Mucosa of descending colon (tissue), 3 donors: ENCODE results near the gene GJC1. TPM values are rescaled to one million over a fixed set of nuclear protein-coding genes. Genes with fewer than 3 reads are reported as not detected.
"Not testable (repeated sequence)": the region's sequence is repeated elsewhere in the genome, so short reads cannot be mapped to it uniquely, and the experiment has no call there.

Source experiments
- ATAC-seq: fragments of 200-7000 bp; cut with Tn5 transposase; one replicate; pipeline ENCODE4 v1.9.1; 2020; ENCODE audit warnings: mild to moderate bottlenecking, moderate library complexity
- DNase-seq, 3 donors: peaks; one replicate each; pipeline ENCODE4 v3.0.0-alpha.2; 2020
- H3K36me3 ChIP-seq: fragments of 200-600 bp; one replicate; pipeline ENCODE4 v1.8.0; 2021; ENCODE audit warnings: low read depth, mild to moderate bottlenecking
- H3K4me1 ChIP-seq: fragments of 200-600 bp; one replicate; pipeline ENCODE4 v1.8.0; 2021; ENCODE audit warnings: low read depth, mild to moderate bottlenecking
- H3K4me3 ChIP-seq: fragments of 200-600 bp; one replicate; pipeline ENCODE4 v1.8.0; 2021; ENCODE audit warnings: mild to moderate bottlenecking
- H3K9me3 ChIP-seq: fragments of 200-600 bp; one replicate; pipeline ENCODE4 v1.8.0; 2021; ENCODE audit warnings: mild to moderate bottlenecking
- intact Hi-C, 2 donors: fragments of 100-400 bp; cut with DNase I in 1 of 2; cut with micrococcal nuclease in 1 of 2; formaldehyde crosslinking; loops; one replicate each; pipeline versions ENCODE4 v1.11.0 to v1.11.1; 2022; cut with DNase I, micrococcal nuclease
- total RNA-seq, 3 donors: library from RNA; stranded (reverse); fragmentation: NEBNext Ultra II Directional in 2 of 3; extraction: Animal tissue kit (Norgen Biotek cat#: 25700) in 2 of 3; gene quantifications; one replicate each; pipeline versions ENCODE4 v1.2.1 to v1.2.4, GENCODE V29; 2021 to 2023
- TF ChIP-seq, protein P1 (sequence below): fragments of 200-600 bp; IDR thresholded peaks from one replicate; pipeline ENCODE4 v1.8.0; 2022; ENCODE audit warnings: antibody characterized with exemption, mild to moderate bottlenecking
- donor health status: DM: no; HTN: no; CAD: no; lungs with moderate emphysema.
- donor health status: DM: no; HTN: no; CAD: no.
- donor health status: DM: no; HTN: yes; CAD: no.

The GJC1 gene
- total RNA-seq, 3 donors from 2014 or later: 2.2 to 140 (median 5.7) TPM

DNA sequence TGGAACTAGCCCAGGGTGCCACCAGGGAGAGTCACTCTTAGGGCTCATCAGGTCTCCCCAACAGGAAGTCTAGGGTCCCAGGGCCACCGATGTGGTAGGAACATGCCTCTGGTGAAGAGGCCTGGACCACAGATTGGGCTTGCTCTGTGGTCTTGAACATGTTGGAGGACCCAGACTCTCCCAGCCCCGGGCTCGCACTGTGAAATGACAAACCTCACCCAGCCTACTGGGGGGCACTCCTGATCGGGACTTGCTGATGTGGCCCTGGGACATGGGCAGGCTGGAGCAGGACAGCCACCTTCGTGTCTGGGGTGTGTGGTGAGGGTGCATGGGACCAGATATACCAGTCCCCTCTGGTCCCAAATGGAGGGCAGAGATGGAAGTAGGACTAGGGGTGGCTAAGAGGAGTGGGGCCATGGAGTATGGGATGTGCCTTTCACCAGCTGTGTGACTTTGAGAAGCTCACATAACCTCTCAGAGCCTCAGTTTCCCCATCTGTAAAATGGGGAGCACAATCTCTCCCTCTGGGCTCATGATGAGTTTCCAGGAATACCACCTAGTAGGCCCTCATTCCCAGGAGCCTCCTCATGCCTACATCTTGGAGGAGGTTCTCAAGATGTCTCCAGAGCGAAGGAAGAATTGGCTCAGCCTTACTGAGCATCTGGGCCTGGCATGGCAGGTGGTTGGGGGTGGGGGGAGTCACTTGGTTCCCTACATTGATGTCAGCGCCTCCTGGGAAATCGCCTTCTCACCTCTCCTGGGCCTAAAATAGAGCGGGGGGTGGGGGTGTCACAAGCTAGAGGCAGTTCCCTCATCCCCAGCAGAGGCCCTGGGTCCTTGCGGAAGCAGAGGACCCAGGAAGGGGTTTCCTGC lies 72.8 kb downstream of the GJC1 start:
- TF ChIP-seq, protein P1, sequence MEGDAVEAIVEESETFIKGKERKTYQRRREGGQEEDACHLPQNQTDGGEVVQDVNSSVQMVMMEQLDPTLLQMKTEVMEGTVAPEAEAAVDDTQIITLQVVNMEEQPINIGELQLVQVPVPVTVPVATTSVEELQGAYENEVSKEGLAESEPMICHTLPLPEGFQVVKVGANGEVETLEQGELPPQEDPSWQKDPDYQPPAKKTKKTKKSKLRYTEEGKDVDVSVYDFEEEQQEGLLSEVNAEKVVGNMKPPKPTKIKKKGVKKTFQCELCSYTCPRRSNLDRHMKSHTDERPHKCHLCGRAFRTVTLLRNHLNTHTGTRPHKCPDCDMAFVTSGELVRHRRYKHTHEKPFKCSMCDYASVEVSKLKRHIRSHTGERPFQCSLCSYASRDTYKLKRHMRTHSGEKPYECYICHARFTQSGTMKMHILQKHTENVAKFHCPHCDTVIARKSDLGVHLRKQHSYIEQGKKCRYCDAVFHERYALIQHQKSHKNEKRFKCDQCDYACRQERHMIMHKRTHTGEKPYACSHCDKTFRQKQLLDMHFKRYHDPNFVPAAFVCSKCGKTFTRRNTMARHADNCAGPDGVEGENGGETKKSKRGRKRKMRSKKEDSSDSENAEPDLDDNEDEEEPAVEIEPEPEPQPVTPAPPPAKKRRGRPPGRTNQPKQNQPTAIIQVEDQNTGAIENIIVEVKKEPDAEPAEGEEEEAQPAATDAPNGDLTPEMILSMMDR: no peak
- no peak overlapping the region for H3K4me3 ChIP-seq
- DNase-seq (no peak), ATAC-seq (no peak)
- no peaks in the 10 kb centered on the region for H3K36me3 ChIP-seq
- intact Hi-C loops: no loop called here
- H3K4me1 ChIP-seq: peaks cover 8% of the 10 kb centered on the region
- no peaks in the 10 kb centered on the region for H3K9me3 ChIP-seq

DNA sequence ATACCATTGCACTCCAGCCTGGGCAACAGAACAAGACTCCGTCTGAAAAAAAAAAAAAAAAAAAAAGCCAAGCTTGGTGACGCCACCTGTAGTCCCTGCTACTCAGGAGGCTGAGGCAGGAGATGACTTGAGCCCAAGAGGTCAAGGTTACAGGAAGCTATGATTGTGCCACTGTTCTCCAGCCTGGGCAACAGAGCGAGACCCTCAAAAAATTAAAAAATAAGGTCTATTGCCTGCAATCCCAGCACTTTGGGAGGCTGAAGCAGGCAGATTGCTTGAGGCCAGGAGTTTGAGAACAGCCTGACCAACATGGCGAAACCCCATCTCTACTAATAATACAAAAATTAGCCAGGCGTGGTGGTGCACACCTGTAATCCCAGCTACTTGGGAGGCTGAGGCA lies 74.9 kb downstream of the GJC1 start:
- H3K4me3 ChIP-seq, ATAC-seq, H3K36me3 ChIP-seq, DNase-seq, H3K4me1 ChIP-seq, H3K9me3 ChIP-seq, intact Hi-C loops: not testable (repeated sequence)

DNA sequence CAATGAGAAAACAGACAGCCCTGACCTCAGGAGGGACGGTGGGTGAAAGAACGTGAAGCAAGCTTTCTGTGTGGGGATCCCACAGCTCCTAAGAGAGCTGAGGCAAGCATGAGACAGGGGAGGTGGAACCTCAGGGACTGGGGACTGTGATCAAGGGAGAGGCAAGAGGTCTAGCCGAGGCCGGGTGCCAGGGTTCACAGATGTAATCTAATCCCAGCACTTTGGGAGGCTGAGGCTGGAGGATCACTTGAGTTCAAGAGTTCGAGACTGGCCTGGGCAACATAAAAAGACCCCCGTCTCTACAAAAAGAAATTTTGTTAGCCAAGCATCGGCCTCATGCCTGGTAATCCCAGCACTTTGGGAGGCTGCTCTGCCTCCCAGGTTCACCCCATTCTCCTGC lies 75.8 kb downstream of the GJC1 start:
- no peak for DNase-seq

DNA sequence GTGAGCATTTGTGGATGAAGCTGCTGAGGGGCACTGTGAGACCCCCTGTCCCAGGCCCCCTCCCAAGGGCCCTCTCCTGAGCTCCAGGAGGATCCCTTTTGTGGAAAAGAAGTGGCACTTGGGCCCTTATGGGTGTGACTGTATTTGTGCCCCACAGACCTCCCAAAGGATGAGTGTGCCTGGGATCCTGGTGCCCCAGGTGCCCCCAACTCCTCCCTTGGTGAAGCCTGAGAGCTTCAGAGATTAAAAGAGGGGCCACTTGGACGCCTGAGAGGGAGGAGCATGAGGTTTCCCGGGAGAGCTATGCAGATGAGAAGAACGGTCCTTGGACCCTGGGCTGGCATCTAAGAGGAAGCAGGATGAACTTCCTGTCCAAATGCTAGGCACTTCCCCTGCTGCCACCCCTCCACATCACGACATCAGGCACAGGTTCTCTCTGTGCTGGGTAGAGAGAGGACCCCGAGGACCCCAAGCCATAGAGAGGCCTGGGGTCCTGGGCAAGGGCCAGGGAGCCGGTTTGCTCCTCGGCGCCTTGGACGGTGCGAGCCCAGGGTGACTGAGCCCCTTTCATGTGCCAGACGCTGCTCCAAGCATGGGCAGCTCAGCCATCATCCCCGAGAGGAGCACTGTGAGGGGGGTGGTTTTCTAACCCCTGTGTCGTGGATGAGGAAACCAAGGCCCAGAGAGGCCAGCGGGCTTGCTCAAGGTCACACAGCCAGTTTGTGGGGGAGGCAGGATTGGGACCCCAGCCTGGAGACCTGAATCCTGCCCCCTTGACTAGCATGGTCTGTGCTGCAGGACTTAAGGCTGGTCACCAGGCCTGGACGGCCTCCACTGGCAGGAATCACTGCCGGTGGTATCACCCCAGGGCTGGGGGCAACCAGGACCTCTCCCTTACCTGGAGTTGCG lies 76.9 kb downstream of the GJC1 start:
- TF ChIP-seq, protein P1: no peak
- DNase-seq (no peak), ATAC-seq (no peak)
- intact Hi-C loops: no loop called here
- no peaks in the 10 kb centered on the region for H3K9me3 ChIP-seq
- H3K36me3 ChIP-seq: no peaks in the 10 kb centered on the region
- no peaks in the 10 kb centered on the region for H3K4me1 ChIP-seq
- H3K4me3 ChIP-seq: no peak overlapping the region

More for the DNA sequence above, 75.8 kb downstream of the GJC1 start:
- TF ChIP-seq, protein P1: no peak
- intact Hi-C loops: no loop called here
- H3K9me3 ChIP-seq: no peaks in the 10 kb centered on the region
- no peak for ATAC-seq
- peaks cover 3% of the 10 kb centered on the region for H3K4me1 ChIP-seq
- no peaks in the 10 kb centered on the region for H3K36me3 ChIP-seq
- H3K4me3 ChIP-seq: no peak overlapping the region

DNA sequence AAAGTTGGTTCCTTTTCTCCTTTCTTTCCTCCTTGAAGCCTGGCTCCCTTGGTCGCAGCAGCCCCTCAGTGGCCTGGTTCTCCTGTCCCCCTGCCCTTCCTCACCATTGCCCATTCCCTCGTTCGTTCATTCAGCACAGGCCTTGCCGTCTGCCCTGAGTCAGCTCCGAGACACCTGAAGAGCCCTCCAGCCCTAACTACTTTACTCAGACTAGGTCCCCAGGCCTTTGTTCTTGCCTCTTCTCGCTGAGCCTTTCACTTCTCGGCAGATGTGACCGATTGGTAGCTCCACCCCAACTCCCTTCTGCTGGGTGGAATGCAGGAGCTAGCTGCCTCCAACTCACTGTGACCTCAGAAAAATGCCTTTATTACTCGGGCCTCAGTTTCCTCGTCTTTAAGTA lies 78.3 kb downstream of the GJC1 start:
- no peak for ATAC-seq
- no peak for DNase-seq
- H3K4me1 ChIP-seq: no peaks in the 10 kb centered on the region
- TF ChIP-seq, protein P1: no peak
- no peaks in the 10 kb centered on the region for H3K36me3 ChIP-seq
- intact Hi-C loops: no loop called here
- H3K9me3 ChIP-seq: no peaks in the 10 kb centered on the region
- H3K4me3 ChIP-seq: no peak overlapping the region

DNA sequence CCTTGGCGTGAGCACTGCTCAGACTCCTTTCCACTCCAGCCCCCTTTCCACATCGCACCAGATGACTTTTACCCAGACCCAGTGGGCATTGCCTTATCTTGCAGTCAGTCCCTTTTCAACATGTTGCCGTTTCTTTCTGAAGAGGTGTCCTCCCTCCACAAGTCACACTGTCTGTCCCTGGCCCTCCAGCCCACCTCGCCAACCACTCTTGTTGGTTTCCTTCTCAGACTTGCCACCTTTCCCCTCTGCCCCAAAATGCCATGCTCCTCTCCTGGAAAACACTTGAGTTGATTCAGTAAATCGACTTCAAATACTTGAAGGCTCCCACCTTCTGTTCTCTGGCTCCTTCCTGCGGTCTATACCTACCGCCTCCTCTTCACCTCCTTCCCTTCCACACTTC lies 78.8 kb downstream of the GJC1 start:
- TF ChIP-seq, protein P1: no peak
- ATAC-seq (no peak), DNase-seq (no peak)
- Histone ChIP-seq H3K9me3 (no peaks in the 10 kb centered on the region), H3K4me3 (no peak overlapping the region), H3K36me3 (no peaks in the 10 kb centered on the region), H3K4me1 (no peaks in the 10 kb centered on the region)
- intact Hi-C loops: no loop called here
